Lung microvascular endothelial cell (primary cell): ENCODE measurements around the gene N4BP2. TPM values are rescaled to one million over a fixed set of nuclear protein-coding genes. Genes with fewer than 3 reads are reported as not detected.
"Not testable (repeated sequence)": the region's sequence is repeated elsewhere in the genome, so short reads cannot be mapped to it uniquely, and the experiment has no call there.

Experiments
- DNase-seq, 2 donors: peaks; one replicate each; pipeline versions ENCODE4 v3.0.0 to v3.0.0-alpha.2; 2010; ENCODE audit warnings: low read depth in 2 of 2
- total RNA-seq: library from RNA; depleted of rRNA; stranded (reverse); fragments of >200 nt; gene quantifications from 2 replicates; pipeline ENCODE4 v1.2.1, GENCODE V29; 2014

Gene N4BP2
- total RNA-seq = 4.6 and 5.6 TPM in 2 replicates

DNA sequence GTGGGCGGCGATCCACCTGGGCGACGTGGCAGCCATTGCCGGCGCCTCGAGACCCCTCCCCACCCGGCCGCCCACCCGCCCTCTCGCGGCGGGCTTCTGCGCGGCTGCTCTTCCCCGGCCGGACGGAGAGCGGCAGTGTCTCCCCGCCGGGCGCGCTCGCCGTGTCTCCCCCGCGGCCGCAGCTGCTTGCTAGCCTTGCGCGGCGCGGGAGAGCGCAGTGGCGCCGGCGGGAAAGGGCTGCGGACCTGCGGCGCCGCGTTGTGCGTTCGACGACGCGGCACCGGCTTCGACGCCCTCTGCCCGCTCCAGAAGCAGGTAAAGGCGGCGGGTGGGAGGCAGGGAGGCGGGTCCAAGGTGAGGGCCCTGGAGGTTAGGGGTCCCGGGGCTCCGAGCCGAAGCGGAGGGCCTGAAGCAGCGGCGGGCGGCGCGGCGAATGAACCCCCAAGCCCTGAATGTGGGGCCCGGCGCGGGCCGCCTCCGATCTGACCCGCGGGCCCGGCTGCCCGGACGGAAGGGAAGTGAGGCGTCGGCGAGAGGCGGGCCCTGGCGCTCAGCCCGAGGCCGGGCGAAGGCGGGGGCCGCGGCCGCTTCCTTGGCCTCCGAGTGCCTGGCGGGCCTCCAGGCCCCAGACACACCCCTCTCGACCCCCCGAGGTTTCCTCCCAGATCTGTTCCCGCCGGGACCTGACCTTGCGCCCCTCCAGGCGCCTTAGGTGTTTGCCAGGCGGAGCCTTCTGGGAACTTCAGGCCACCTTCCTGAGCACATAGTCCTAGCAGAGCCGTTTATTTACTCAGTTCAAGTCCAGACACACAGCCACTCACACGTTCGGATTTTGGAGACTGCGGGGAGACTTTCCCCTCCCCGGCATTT is at the start of gene N4BP2:
N4BP2 (plus strand) TSS at position 135 of the 870 bp plus-strand sequence. CDS start 40,491 bp downstream, outside the sequence.
- DNase-seq = peak; percentile 84 to 89

- no peak for DNase-seq
Observed at GRCh38 chr4:40016007-40016406, 40.6 kb upstream of the N4BP2 start.

- DNase-seq = no peak
Observed at GRCh38 chr4:40020221-40020620, 36.4 kb upstream of the N4BP2 start.

GRCh38 chr4:40021116-40021515 is 35.5 kb upstream of the N4BP2 start:
- DNase-seq = not testable (repeated sequence)

DNA sequence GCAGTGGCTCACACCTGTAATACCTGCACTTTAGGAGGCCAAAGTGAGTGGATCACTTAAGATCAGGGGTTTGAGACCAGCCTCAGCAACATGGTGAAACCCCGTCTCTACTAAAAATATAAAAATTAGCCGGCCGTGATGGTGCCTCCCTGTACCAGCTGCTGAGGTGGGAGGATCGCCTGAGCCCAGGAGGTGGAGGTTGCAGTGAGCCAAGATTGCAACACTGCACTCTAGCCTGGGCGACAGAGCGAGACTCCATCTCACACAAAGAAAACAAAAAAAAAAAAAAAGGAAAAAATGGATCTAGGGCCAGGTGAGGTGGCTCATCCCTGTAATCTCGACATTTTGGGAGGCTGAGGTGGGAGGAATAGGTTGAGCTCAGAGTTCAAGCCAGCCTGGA is 32.6 kb upstream of the N4BP2 start:
- not testable (repeated sequence) for DNase-seq

DNA sequence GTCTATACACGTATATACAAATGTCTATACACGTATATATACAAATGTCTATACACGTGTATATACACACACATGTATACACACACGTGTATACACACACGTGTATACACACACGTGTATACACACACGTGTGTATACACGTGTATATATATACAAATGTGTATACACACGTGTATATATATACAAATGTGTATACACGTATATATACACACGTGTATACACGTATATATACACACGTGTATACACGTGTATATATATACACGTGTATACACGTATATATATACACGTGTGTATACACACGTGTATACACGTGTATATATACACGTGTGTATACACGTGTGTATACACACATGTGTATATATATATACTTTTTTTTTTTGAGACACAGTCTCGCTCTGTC is 23.9 kb upstream of the N4BP2 start:
- DNase-seq = no peak

GRCh38 chr4:40033613-40034012 is 23.0 kb upstream of the N4BP2 start:
- no peak for DNase-seq

- DNase-seq = peak in 1 of 2 donors; percentile 66
Observed at GRCh38 chr4:40038977-40039376, 17.7 kb upstream of the N4BP2 start.

DNA sequence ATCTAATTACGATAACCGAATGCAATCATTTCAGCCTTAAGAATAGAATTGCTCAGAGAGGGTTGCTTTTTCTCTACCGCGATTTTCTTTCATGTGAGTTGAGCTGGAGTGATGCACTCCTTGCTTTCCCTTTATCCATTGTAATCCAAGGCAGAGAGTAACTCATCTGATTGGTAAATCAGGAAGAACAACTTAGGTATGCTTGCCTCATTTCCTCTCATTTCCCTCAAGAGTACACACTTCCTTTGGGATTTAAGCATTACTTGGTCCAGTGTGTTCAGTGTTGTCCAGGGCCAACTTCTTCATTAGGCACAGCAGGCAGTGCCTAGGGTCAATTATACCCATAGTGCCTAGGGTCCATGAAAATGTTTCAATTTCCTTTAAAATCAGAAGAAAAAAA is 15.7 kb upstream of the N4BP2 start:
- DNase-seq = peak in 1 of 2 donors; percentile 49

- no peak for DNase-seq
Observed at GRCh38 chr4:40043786-40044185, 12.9 kb upstream of the N4BP2 start.

DNA sequence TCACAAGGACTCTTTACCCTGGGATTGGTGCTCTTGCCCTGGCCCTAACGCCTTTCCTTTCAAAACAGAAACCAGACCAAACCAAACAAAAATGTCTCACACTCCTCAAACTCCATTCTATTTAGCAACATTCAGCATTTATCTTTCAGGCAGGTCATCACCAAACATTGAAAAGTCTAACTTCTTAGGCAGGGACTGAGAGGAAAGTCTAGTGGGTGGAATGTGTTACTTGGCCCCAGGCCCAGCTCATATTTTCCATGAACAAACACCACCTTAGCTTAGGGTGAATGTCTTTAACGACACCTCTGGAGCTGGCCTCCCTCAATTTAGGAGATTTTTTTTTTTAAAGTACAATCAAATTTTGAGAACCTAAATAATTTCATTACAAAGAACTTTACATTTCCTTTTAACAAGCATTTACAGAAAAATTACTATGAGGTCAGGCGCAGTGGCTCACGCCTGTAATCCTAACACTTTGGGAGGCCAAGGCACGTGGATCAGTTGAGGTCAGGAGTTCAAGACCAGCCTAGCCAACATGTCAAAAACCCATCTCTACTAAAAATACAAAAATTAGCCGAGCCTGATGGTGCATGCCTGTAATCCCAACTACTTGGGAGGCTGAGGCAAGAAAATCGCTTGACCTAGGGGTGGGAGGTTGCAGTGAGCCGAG is 10.2 kb upstream of the N4BP2 start:
- peak; percentile 48 to 50 for DNase-seq

DNA sequence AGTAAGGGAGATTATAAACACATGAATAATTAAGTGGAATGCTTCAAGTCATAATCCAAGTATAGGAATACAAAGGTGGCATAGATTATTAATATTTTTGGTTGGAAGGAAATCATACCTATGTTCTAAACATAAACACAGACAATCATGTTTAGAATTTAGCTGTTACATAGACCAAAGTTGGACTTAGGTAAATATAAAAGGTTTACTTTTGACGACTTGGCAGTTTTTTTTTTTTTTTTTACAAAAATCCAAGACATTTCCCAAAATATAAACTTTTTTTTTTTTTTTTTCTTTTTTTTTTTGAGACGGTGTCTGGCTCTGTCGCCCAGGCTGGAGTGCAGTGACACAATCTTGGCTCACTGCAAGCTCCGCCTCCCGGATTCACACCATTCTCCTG is 3.5 kb upstream of the N4BP2 start:
- DNase-seq = no peak

GRCh38 chr4:40055511-40055862 is 1.2 kb upstream of the N4BP2 start:
- DNase-seq = peak in 1 of 2 donors; percentile 45

GRCh38 chr4:40055863-40056715 is 561 bp upstream of the N4BP2 start:
- DNase-seq = peak; percentile 59 to 83

GRCh38 chr4:40057586-40058091 is 989 bp downstream of the N4BP2 start:
- peak; percentile 94 to 98 for DNase-seq

- peak; percentile 16 to 32 for DNase-seq
Observed at GRCh38 chr4:40058121-40058520, 1.5 kb downstream of the N4BP2 start.

- DNase-seq = no peak
Observed at GRCh38 chr4:40058854-40059253, 2.2 kb downstream of the N4BP2 start.

GRCh38 chr4:40059362-40059761 is 2.7 kb downstream of the N4BP2 start:
- no peak for DNase-seq

GRCh38 chr4:40065010-40065409 is 8.4 kb downstream of the N4BP2 start:
- no peak for DNase-seq

- DNase-seq = no peak
Observed at GRCh38 chr4:40066651-40067050, 10.0 kb downstream of the N4BP2 start.

- no peak for DNase-seq
Observed at GRCh38 chr4:40070387-40070786, 13.7 kb downstream of the N4BP2 start.

DNA sequence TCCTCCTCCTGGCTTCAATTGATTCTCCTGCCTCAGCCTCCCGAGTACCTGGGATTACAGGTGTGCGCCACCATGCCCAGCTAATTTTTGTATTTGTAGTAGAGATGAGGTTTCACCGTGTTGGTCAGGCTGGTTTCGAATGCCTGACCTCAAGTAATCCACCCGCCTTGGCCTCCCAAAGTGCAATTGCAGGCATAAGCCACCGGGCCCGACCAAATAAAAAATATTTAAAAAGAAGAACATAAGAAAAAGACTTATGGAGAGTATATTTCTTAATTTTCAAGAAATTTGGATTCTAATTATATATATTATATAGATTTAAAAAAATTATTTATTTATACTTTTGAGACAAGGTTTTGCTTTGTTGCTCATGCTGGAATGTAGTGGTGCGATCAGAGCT is 29.8 kb downstream of the N4BP2 start:
- DNase-seq = no peak
